Activated CD8-positive, alpha-beta memory T cell treated with anti-CD3 and anti-CD28 coated beads for 36 hours (primary cell): ENCODE results near the gene CD6. TPM values are rescaled to one million over a fixed set of nuclear protein-coding genes. Genes with fewer than 3 reads are reported as not detected.

ENCODE experiments used
- CTCF ChIA-PET: fragments of 350-600 bp; sonication (Branson Sonifier 250); formaldehyde crosslinking; loops from one replicate; lab custom pipeline; 2021; ENCODE audit warnings: antibody characterized with exemption; lab: Charles Lee
- POLR2A ChIA-PET: fragments of 350-600 bp; sonication (Branson Sonifier 250); formaldehyde crosslinking; loops from one replicate; lab custom pipeline; 2021; ENCODE audit warnings: antibody characterized with exemption; lab: Charles Lee
- total RNA-seq, 2 experiments: library from RNA; stranded (reverse); gene quantifications; one replicate each; pipeline ENCODE4 v1.2.3, GENCODE V29; 2021

Gene CD6
- total RNA-seq, 2 experiments from 2014 or later = 209 to 212 TPM

DNA sequence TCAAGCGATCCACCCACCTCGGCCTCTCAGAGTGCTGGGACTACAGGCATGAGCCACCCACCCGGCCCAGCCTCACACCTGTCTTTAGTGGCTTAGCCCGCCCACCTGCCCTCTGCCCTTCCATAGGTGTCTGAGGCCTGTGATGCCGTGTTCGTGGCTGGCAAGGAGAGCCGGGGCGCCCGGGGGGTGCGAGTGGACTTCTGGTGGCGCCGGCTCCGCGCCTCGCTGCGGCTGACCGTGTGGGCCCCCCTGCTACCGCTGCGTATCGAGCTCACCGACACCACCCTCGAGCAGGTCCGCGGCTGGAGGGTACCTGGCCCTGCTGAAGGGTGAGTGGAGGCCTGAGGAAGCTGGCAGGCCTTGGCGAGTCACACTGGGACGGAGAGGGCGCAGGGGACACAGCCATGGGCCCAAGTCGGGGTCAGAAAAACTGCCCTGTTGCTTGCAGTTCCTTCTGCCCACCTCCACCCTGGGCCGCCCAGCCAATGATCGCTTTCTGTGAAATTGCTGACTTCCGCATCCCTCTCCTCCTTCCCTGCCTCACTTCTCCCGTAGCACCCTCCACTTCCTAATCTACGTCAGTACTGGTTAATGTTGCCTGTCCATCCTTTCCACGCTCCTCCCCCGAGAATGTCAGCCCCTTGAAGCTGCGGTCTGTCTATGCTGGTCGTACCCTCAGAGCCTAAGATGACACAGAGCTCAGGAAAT, 37.9 kb upstream of the CD6 start:
- ChIA-PET POLR2A (no interaction called here), CTCF (no interaction called here)

DNA sequence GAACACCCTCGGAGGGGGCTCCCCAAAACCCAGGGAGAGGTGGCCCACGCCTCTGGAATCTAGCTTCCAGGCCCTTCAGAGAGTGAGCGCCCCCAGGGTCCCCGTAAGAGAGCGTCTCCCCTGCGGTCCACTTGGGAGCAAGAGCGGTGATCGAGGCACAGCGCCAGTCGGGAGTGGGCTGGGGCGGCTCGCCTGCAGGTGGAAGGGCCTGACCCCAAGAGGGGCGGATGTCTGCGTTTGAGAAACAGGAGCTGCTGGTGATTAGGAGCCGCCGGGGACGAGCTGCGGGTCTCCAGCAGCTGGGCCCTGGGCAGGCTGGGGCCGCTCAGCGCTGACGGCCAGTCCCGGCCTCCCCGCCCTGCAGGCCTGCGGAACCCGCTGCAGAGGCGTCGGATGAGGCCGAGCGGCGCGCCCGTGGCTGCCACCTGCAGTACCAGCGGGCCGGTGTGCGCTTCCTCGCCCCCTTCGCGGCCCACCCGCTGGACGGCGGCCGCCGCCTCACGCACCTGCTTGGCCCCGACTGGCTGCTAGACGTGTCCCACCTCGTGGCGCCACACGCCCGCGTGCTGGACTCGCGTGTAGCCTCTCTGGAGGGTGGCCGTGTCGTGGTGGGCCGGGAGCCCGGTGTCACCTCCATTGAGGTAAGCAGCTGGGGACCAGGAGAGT, 37.2 kb upstream of the CD6 start:
- CTCF ChIA-PET = no interaction called here
- POLR2A ChIA-PET = no interaction called here

DNA sequence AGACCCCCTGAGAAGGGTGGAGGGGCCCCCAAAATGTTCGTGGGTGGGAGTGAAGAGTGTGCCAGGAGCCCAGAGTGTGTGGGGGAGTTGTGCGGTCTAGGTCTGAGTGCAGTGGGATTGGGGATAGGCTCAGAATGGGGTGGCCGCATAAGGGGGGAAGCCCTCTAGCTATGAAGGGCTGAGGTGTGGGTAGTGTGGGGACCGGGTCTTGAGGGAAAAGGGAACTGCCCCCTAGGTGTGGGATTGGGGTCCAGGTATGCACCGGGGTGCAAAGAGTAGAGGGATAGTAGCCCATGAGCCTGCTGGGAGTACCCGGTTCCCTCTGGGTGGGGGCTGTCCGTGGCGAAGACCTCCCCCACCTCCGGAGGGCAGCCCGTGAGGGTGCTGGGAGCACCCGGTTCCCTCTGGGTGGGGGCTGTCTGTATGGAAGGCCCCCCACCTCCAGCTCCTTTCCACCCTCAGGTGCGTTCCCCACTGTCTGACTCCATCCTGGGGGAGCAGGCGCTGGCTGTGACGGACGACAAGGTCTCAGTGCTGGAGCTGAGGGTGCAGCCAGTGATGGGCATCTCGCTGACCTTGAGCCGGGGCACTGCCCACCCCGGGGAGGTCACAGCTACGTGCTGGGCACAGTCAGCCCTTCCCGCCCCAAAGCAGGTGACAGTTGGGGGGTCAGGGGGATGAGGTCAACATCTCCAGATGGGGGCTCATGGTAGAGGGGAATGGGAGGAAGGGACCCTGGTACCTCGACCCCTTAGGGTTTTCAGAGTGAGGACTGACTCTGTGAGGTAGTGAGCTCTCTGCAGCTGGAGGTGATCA, 36.5 kb upstream of the CD6 start:
- CTCF ChIA-PET = no interaction called here
- POLR2A ChIA-PET = no interaction called here

DNA sequence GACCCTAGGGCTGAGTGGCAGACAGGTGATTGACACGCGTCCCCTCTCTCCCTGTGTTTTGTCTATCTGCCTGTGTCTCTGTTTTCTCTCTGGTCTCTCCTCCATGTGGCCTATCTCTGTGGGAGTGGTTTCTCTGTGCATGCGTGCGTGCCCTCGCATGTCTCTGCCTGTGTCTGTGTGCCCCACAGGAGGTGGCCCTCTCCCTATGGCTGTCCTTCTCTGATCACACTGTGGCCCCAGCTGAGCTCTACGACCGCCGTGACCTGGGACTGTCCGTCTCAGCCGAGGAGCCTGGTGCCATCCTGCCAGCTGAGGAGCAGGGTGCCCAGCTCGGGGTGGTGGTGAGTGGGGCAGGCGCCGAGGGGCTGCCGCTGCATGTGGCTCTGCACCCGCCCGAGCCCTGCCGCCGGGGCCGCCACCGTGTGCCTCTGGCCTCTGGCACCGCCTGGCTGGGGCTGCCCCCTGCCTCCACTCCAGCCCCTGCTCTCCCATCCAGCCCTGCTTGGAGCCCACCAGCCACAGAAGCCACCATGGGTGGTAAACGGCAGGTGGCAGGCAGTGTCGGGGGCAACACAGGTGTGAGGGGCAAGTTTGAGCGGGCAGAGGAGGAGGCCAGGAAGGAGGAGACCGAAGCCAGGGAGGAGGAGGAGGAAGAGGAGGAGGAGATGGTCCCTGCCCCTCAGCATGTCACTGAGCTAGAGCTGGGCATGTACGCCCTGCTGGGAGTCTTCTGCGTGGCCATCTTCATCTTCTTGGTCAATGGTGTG, 35.6 kb upstream of the CD6 start:
- POLR2A ChIA-PET = no interaction called here
- CTCF ChIA-PET = no interaction called here

DNA sequence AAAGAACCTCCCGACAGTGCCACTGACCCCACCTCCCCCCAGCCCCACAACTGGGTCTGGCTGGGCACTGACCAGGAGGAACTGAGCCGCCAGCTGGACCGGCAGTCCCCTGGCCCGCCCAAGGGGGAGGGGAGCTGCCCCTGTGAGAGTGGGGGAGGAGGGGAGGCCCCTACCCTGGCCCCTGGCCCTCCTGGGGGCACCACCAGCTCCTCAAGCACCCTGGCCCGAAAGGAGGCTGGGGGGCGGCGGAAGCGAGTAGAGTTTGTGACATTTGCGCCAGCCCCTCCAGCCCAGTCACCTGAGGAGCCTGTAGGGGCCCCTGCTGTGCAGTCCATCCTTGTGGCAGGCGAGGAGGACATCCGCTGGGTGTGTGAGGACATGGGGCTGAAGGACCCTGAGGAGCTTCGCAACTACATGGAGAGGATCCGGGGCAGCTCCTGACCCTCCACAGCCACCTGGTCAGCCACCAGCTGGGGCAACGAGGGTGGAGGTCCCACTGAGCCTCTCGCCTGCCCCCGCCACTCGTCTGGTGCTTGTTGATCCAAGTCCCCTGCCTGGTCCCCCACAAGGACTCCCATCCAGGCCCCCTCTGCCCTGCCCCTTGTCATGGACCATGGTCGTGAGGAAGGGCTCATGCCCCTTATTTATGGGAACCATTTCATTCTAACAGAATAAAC, 34.9 kb upstream of the CD6 start:
- POLR2A ChIA-PET = no interaction called here
- CTCF ChIA-PET = no interaction called here

DNA sequence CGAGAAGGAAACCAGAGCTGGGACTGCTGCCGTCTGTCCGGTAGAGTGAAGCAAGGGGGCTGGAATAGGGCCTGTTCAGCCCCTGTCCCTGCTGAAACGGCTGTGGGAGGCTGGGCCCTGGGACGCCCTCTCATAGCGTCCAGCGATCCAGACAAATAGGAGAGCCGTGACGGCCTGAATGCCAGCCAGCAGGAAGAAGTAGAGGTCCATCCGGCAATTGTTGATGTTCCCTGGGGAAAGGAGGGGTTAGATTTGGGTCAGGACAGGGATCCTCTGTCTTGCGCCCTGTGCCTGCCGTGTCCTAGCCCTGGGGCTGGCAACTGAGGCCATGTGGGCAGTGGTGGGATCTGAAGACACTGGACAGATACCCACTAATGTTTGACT, 34.3 kb upstream of the CD6 start:
- CTCF ChIA-PET = no interaction called here
- POLR2A ChIA-PET = no interaction called here

DNA sequence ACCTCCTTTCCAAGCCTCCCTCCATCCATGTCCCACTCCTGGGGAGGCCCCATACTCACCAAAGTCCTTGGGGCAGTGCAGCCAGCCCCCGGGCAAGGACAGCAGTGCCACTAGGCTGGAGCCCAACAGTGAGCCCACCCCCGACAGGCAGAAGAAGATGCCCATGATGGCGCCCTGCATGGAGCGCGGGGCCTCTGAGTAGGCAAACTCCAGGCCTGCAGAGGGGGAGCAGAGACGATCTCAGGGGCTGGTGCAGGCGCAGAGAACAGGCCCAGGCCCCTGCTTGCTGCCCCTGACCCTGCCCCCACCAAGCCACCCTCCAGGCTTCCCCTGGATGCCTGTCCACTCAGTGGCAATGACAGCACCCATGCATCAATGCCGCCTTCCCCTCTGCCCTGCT, 33.7 kb upstream of the CD6 start:
- ChIA-PET CTCF (interaction anchor here (1.2 kb wide), 1 partner anchor 28 kb away, joined by 3 read pairs; no protein-coding TSS in a partner anchor), POLR2A (no interaction called here)

DNA sequence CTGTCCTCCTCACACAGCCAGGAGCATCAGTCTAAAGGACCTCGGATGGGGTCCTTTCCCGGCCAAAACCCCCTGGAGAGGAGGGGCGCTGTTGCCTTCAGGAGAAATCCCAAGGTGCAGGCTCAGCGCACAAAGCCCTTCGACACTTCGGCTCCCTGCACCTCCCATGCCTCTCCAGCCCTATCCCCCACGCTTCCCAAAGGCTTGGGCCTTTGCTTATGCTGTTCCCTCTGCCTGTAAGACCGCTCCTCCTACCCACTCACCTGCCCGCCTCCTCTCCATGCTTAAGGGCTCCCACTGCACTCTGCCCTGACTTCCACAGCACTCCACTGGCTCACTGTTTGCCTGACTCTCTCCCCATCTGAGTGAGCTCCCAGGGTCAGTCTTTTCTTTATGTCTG, 33.0 kb upstream of the CD6 start:
- CTCF ChIA-PET = interaction anchor here (1.2 kb wide), 1 partner anchor 28 kb away, joined by 3 read pairs; no protein-coding TSS in a partner anchor
- POLR2A ChIA-PET = no interaction called here

DNA sequence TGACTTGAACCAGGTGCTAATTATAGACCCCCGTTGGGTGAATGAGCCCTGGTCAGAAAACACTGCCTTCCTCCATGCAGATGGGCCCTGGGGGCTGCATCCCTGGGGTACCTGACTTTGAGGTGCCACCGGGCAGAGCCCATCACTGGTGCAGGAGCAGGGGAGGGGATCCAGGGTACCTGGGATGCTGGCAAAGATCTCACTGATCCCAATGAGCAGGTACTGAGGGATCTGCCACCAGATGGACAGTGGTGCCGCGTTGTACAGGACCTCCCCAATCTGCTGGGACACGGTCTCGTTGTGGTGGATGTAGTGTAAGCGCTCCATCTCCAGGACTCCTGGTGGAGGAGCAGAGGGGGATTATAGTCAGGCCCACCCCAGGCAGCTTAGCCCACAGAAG, 32.2 kb upstream of the CD6 start:
- CTCF ChIA-PET = interaction anchor here (1.1 kb wide), 1 partner anchor 11 kb away, joined by 4 read pairs; no protein-coding TSS in a partner anchor
- POLR2A ChIA-PET = no interaction called here

DNA sequence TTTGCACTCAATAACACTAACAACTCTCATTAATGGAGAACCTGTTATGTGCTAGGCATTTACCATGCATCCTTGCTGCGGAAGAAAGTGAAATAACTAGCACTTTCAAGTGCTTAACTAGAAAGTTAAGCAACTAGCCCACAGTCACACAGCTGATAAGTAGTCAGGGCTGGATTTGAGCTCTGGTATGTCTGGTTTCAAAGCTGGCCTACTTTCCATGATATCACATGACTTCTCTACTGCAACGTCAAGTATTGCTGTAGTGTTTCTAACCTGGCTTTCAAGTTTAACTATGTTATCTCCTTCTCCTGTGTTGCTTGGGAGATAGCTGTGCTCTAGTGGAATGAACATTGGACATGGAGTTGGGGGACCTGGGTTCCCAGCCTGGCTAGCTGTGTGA, 31.6 kb upstream of the CD6 start:
- CTCF ChIA-PET = interaction anchor here (1.1 kb wide), 1 partner anchor 12 kb away, joined by 4 read pairs; no protein-coding TSS in a partner anchor
- POLR2A ChIA-PET = no interaction called here

DNA sequence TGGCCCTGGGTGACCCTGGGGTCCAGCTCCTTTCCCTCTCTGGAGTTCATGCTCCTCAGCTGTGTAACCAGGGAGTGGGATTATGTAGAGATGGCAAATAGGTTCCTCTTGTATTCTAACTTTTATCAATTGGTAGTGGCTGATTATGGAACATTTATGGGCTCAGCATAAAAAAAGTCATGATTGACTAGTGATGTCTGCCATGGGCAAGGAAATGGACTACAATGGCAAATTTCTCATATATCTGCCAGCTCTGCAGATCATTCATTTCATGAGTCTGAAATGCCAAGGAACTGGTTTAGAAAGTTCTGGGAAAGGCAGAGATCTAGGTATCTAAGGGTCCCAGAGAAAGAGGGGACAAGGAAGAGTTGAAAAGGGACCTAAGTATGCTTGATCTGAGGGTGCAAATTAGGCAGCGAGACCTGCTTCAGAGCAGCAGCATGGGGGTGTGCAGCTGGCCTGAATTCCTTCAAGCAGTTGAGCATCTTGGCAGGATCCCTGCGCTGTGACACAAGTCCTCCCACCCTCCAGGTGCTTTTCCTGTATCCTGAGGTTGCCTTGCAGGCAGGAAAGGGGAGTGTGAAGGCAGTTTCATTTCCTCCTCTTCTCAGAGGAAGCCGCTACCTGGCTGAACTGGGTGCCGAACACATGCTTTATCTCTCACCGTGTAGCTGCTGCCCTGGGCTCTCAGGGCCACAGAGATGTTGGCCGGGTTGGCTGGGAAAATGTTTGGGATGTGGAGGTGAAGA, 29.9 kb upstream of the CD6 start:
- CTCF ChIA-PET = interaction anchor here (0.9 kb wide), 1 partner anchor 21 kb away, joined by 3 read pairs; no protein-coding TSS in a partner anchor
- POLR2A ChIA-PET = interaction anchor here (1.0 kb wide), 1 partner anchor 28 kb away, joined by 3 read pairs; the partner anchor contains the start of gene TMEM109

DNA sequence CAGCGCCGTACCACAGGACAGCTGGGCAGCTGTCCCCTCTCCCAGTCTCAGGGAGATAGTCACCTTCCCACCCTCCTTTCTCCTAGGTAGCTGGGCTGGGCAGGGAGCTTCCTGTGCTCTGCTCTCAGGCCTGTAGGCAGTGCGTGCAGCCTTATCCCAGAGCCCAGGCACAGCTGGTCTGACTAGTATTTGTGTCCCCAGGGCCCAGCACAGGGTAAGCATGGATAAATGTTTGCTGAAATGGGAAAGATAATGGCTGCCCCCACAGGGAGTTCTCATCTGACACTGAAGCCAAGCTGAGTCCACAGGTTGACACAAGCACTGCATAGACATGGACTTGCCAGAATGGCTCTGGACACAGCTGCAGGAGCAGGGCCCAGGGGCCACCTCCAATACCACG, 29.3 kb upstream of the CD6 start:
- CTCF ChIA-PET = no interaction called here
- POLR2A ChIA-PET = no interaction called here

DNA sequence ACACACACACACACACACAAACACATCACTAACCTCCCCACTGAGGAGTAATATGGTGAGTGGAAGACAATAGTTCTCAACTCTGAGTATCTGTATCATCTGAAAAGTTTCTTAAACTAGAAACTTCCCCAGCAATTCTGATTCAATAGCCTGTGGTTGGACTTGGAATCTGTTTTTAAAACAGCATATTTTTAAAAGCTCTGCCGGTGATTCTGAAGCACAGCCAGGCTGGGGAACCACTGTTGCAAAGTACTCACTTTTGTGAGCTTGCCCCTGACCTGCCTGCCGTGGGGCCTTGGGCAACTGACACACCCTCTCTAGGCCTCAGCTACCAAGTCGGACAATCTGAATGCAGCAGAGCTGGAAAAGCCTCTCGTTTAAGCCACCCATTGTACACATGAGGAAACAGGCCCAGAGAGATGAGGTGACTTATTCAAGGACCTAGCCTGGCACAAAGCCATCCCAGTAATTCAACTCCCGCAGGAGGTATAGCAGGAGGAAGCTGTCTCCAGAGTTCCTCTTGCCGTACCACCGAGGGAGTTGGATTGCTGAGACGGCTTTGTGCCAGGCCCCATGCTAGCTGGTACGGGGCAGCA, 28.4 kb upstream of the CD6 start:
- CTCF ChIA-PET = interaction anchor here (0.7 kb wide), 1 partner anchor 203 kb away, joined by 4 read pairs; no protein-coding TSS in a partner anchor

DNA sequence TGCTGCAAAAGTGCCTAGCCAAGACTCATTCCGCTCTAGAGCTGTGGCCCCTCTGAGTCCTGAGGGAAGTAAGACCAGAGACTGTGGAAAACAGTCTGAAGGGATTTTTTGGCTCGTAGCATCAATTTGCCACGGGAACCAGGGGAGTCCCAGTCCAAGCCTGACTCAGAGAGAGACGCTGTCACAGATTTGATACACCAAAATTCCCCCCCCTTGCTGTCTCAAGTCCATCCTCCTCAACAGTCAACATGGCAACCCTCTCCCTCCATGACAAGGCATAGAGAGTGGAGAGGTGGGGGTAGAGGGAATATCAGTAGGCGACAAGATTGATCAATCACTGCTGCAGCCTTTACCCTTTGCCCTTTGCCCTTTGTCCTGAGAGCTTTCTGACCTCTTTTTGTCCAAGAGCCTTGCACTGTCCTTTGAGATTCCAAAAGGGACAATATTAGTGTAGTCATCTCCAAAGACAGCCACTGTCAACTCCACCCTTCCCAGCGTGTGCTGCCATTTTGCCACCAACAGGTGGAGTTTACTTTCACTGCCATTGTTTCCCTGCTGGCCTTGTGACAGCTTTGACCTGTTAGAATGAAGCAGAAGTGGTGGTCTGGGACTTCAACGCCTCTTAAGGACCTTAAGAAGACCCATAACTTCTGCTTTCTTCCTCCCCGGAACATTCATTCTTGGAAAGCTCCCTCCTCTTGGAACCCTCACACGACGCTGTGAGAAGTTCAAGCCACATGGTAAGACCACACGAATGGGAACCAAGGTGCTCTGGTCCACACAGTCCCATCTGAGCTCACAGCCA, 26.8 kb upstream of the CD6 start:
- ChIA-PET POLR2A (no interaction called here), CTCF (no interaction called here)

More for the DNA sequence above, 28.4 kb upstream of the CD6 start:
- POLR2A ChIA-PET = no interaction called here

DNA sequence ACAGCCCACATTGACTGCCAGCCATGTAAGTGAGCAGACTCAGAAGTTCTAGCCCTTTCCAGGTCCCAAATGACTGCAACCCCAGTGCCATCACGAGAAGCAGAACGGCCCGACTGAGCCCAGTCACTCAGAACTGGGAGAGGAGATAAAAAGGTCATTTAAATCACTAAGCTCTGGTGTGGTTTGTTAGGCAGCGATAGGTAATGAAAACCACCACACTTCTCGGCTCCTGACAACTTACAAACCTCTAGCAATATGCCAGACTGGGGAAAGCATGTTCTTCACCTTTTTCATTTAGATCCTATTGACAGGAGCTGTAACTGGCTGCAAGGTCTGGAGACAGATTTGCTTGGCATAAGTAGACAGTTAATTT, 26.2 kb upstream of the CD6 start:
- CTCF ChIA-PET = no interaction called here
- POLR2A ChIA-PET = no interaction called here

DNA sequence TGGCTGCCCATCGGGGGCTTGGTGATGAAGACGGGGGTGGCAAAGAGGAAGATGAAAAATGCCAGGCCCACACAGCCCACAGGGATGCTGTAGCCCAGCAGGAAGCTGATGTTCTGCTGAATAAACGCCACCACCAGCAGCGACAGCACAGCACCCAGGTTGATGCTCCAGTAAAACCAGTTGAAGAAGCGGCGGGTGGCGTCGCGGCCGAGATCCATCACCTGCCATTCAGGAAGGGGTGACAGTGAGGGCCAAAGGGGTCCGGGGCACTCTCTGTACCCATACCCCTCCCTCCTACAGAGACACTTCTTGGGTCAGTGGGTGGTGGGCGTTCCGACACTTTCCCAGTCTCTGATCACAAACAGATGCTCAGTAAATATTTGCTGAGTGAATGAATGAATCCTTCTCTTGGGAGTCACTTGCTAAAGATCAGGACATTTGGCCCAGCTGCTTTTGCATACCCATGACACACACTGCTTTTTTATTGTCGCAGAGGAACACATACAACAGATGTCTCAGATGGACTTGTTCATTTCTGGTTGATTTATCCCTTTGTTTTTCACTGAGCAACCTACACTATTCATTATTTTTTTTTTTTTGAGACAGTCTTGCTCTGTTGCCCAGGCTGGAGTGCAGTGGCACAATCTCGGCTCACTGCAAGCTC, 24.7 kb upstream of the CD6 start:
- POLR2A ChIA-PET = interaction anchor here (0.7 kb wide), 1 partner anchor 472 kb away, joined by 3 read pairs; no protein-coding TSS in a partner anchor
- CTCF ChIA-PET = no interaction called here
